ENCODE data around the gene PIGM.

DNA sequence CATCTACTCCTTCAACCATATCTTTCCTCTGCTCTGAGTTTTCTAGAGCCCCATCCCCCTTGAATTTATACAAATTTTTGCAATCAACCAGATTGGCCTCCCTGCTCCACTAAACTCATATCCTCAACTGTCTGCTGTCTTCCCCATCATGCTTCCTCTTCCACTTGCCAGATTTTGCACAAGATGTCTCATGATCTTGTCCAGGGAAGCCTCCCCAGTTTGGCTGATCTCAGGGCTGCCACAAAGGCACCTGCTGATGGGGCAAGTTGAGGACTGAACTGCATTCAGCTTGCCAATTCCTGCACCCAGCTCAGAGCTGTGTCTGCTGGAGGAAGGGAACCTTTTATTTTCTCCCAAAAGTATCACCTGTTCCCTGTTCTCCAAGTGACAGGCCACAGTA lies 45.7 kb upstream of the PIGM start:
- TF ChIP-seq, protein P1, sequence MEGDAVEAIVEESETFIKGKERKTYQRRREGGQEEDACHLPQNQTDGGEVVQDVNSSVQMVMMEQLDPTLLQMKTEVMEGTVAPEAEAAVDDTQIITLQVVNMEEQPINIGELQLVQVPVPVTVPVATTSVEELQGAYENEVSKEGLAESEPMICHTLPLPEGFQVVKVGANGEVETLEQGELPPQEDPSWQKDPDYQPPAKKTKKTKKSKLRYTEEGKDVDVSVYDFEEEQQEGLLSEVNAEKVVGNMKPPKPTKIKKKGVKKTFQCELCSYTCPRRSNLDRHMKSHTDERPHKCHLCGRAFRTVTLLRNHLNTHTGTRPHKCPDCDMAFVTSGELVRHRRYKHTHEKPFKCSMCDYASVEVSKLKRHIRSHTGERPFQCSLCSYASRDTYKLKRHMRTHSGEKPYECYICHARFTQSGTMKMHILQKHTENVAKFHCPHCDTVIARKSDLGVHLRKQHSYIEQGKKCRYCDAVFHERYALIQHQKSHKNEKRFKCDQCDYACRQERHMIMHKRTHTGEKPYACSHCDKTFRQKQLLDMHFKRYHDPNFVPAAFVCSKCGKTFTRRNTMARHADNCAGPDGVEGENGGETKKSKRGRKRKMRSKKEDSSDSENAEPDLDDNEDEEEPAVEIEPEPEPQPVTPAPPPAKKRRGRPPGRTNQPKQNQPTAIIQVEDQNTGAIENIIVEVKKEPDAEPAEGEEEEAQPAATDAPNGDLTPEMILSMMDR (IDR thresholded peaks at IDR 0.05) = no peak
- no peak for TF ChIP-seq POLR2A (IDR thresholded peaks at IDR 0.05)

Data from lower leg skin (tissue), 3 donors.